ENCODE data around the gene MSGN1.

MSGN1 gene

DNA sequence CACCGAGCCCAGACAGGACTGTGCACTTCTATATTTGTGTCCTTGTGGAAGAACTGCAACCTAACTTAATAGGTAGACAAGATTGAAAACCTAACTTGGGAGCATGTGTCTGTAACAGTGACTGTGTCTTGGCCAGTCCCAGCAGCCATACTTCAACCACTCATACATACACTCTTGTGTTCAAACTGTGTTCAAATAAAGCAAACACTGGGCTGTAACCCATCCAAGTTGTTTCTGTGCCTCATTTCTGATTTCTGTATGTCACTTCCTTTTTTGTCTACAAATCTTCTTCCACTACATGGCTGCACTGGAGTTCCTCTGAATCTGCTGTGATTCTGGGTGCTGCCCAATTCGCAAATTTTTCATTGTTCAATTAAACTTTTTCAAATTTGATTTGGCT lies 31.0 kb downstream of the MSGN1 start:
- Histone ChIP-seq H3K79me2 (no peaks in the 10 kb centered on the region), H3K9ac (no peak overlapping the region), H3K4me3 (ENCODE audit: low read depth, low read length) (no peak overlapping the region), H3K9me3 (ENCODE audit: control insufficient read depth, low read length) (no peaks in the 10 kb centered on the region), H3K36me3 (ENCODE audit: control insufficient read depth, insufficient read depth, low read length) (no peaks in the 10 kb centered on the region), H3K4me1 (no peaks in the 10 kb centered on the region), H3K27ac (no peak overlapping the region), H3K4me2 (ENCODE audit: low read length) (no peak overlapping the region), H2AFZ (no peak overlapping the region), H3K27me3 (ENCODE audit: control insufficient read depth, insufficient read depth, low read length) (no peaks in the 10 kb centered on the region)
- TF ChIP-seq, protein P1, sequence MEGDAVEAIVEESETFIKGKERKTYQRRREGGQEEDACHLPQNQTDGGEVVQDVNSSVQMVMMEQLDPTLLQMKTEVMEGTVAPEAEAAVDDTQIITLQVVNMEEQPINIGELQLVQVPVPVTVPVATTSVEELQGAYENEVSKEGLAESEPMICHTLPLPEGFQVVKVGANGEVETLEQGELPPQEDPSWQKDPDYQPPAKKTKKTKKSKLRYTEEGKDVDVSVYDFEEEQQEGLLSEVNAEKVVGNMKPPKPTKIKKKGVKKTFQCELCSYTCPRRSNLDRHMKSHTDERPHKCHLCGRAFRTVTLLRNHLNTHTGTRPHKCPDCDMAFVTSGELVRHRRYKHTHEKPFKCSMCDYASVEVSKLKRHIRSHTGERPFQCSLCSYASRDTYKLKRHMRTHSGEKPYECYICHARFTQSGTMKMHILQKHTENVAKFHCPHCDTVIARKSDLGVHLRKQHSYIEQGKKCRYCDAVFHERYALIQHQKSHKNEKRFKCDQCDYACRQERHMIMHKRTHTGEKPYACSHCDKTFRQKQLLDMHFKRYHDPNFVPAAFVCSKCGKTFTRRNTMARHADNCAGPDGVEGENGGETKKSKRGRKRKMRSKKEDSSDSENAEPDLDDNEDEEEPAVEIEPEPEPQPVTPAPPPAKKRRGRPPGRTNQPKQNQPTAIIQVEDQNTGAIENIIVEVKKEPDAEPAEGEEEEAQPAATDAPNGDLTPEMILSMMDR (IDR thresholded peaks at IDR 0.05), result no peak

DNA sequence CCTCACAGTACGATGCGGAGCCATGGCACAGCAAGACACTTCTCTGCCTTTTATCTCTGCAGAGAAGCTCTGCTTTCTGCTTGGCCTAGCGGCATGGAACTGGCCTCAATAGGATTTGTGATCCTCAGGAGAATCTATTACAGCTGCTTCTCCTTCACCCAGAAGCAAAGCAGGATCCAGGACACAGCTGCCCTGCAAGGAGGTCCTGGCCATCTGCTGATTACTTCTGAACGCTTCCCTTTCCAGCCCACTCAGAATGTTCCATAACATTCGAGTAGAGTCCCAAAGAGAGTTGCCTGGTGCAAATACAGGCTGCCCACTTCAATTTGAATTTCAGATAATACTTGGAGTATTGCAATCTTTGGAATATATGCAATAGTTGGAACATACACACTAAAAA lies 33.0 kb downstream of the MSGN1 start:
- Histone ChIP-seq H3K27ac (no peak overlapping the region), H3K4me1 (no peaks in the 10 kb centered on the region), H3K27me3 (ENCODE audit: control insufficient read depth, insufficient read depth, low read length) (no peaks in the 10 kb centered on the region), H3K36me3 (ENCODE audit: control insufficient read depth, insufficient read depth, low read length) (no peaks in the 10 kb centered on the region), H3K4me2 (ENCODE audit: low read length) (no peak overlapping the region), H2AFZ (no peak overlapping the region), H3K79me2 (no peaks in the 10 kb centered on the region), H3K4me3 (ENCODE audit: low read depth, low read length) (no peak overlapping the region), H3K9me3 (ENCODE audit: control insufficient read depth, low read length) (no peaks in the 10 kb centered on the region), H3K9ac (no peak overlapping the region)
- TF ChIP-seq, protein P1 (IDR thresholded peaks at IDR 0.05), result no peak

DNA sequence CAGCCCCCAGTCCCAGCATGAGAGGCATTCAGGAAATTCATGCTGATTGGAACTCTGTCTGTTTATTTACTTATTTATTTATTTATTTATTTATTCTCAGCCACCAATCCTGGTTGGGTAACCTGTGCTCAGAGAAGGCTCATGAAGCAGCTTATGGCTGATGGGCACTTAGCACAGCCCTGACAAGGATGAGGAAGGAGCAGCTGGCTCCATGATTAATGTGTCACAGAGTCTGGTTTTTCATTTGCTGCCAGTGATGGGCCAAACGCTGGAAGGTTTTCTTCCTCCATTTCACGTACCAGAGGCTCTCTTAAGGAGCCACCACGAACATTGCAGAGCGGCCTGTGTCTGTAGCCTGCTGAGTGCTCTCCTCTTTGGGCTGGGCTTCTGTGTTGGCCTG lies 33.9 kb downstream of the MSGN1 start:
- no peaks in the 10 kb centered on the region for H3K36me3 ChIP-seq (ENCODE audit: control insufficient read depth, insufficient read depth, low read length)
- no peaks in the 10 kb centered on the region for H3K79me2 ChIP-seq
- H3K4me3 ChIP-seq (ENCODE audit: low read depth, low read length), result no peak overlapping the region
- H2AFZ ChIP-seq, result no peak overlapping the region
- H3K9ac ChIP-seq, result no peak overlapping the region
- TF ChIP-seq, protein P1 (IDR thresholded peaks at IDR 0.05), result no peak
- H3K4me1 ChIP-seq, result no peaks in the 10 kb centered on the region
- H3K27ac ChIP-seq, result no peak overlapping the region
- H3K9me3 ChIP-seq (ENCODE audit: control insufficient read depth, low read length), result no peaks in the 10 kb centered on the region
- H3K27me3 ChIP-seq (ENCODE audit: control insufficient read depth, insufficient read depth, low read length), result no peaks in the 10 kb centered on the region
- no peak overlapping the region for H3K4me2 ChIP-seq (ENCODE audit: low read length)

DNA sequence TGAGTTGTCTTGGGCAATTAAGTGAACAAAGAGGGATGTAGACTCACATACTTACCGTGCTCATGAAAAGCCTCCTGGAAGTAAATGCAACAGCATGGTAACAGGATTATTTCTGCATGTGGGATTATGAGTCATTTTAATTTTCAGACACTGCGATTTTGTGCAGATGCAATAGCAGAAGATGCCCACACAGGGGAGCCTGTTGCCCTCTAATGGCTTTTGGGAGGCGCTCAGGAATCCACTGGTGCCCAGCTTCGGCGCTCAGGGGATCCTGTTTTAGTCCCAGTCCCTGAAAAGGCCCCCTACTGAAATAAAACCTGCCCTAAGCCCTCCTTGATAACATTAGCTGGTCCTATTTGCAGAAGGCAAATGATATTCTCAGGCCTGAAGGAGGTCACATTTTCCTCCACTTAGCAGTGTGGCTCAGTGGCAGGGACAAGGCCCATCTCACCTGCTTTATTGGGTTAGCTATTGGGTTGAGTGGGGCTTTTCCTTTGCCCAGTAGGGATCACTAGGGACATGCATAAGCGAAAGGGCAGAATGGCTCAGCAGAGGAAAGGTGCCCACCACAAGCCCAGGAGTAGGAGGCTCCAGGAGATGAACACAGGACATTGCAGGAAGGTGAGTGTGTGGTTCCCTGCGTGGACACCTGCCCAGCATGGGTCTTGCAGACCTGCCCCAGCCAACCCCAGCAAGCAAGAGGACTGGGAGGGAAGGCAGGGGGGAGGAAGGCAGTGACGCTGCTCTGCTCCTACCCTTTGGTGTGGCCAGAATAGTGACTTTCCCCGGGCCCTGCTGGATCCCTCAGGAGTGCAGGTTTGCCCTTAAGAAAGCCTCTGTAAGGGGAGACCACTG lies 35.7 kb downstream of the MSGN1 start:
- H3K27ac ChIP-seq, result no peak overlapping the region
- no peak overlapping the region for H3K4me3 ChIP-seq (ENCODE audit: low read depth, low read length)
- H3K9ac ChIP-seq, result no peak overlapping the region
- no peak overlapping the region for H2AFZ ChIP-seq
- no peaks in the 10 kb centered on the region for H3K36me3 ChIP-seq (ENCODE audit: control insufficient read depth, insufficient read depth, low read length)
- H3K9me3 ChIP-seq (ENCODE audit: control insufficient read depth, low read length), result no peaks in the 10 kb centered on the region
- H3K27me3 ChIP-seq (ENCODE audit: control insufficient read depth, insufficient read depth, low read length), result no peaks in the 10 kb centered on the region
- H3K4me1 ChIP-seq, result no peaks in the 10 kb centered on the region
- TF ChIP-seq, protein P1 (IDR thresholded peaks at IDR 0.05), result peak; percentile 87
- no peaks in the 10 kb centered on the region for H3K79me2 ChIP-seq
- no peak overlapping the region for H3K4me2 ChIP-seq (ENCODE audit: low read length)

DNA sequence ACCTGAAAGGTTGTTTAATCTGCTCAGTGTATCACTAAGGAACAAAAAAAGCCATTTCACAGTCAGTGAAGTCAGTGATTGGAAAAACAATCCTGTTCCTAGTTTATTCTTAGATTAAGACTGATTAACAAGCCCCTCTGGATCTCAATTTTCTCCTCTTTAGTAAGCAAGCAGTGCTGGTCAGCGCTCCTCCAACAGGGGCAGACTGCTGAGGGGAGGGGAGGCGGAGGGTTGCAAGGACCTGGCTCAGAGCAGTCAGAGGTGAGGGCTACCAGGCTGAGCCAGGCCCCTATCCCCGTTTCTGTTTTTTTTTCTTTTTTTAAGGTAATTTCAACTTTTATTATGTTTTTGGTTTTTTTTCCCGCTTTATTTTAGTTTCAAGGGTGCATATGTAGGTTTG lies 37.5 kb downstream of the MSGN1 start:
- Histone ChIP-seq H3K79me2 (no peaks in the 10 kb centered on the region), H3K27me3 (ENCODE audit: control insufficient read depth, insufficient read depth, low read length) (no peaks in the 10 kb centered on the region), H3K4me1 (no peaks in the 10 kb centered on the region), H3K36me3 (ENCODE audit: control insufficient read depth, insufficient read depth, low read length) (no peaks in the 10 kb centered on the region), H3K9ac (no peak overlapping the region), H3K4me2 (ENCODE audit: low read length) (no peak overlapping the region), H2AFZ (no peak overlapping the region), H3K27ac (no peak overlapping the region), H3K9me3 (ENCODE audit: control insufficient read depth, low read length) (no peaks in the 10 kb centered on the region), H3K4me3 (ENCODE audit: low read depth, low read length) (no peak overlapping the region)
- TF ChIP-seq, protein P1 (IDR thresholded peaks at IDR 0.05), result no peak

Measured in parathyroid adenoma (tissue), 2 donors.